Stimulated activated naive CD8-positive, alpha-beta T cell treated with anti-CD3 and anti-CD28 coated beads, Interleukin-15, amount 100 ng/mL, for 72 hours (primary cell): ENCODE measurements around the gene CALML3.
A peak's percentile ranks its signal among the peaks of the same experiment; 100 is the strongest.

Source experiments
- ATAC-seq: fragments of 150-1000 bp; cut with Tn5 transposase; 2 replicates; pipeline ENCODE4 v1.10.0; 2021; ENCODE audit warnings: mild to moderate bottlenecking, moderate library complexity
- DNase-seq, 2 donors: peaks; one replicate each; pipeline ENCODE4 v3.0.0; 2021 to 2022
- H3K27ac Mint-ChIP-seq, 2 donors: one replicate each; pipeline ENCODE4 v1.8.0; 2022; ENCODE audit warnings: mild to moderate bottlenecking in 2 of 2, mixed read lengths in 2 of 2, moderate library complexity in 2 of 2
- H3K27me3 Mint-ChIP-seq: one replicate; pipeline ENCODE4 v1.8.0; 2022; ENCODE audit warnings: mixed read lengths
- H3K4me1 Mint-ChIP-seq: one replicate; pipeline ENCODE4 v1.8.0; 2022; ENCODE audit warnings: mild to moderate bottlenecking, mixed read lengths
- H3K4me3 Mint-ChIP-seq, 2 donors: one replicate each; pipeline ENCODE4 v1.8.0; 2022; ENCODE audit warnings: mild to moderate bottlenecking in 2 of 2, mixed read lengths in 2 of 2, moderate library complexity in 1 of 2
- H3K9me3 Mint-ChIP-seq, 2 donors: one replicate each; pipeline ENCODE4 v1.8.0; 2022; ENCODE audit warnings: mixed read lengths in 2 of 2

Gene CALML3

GRCh38 chr10:5486853-5487235 is 37.9 kb upstream of the CALML3 start:
- Mint-ChIP-seq H3K27ac (peak overlapping the region in 1 of 2 donors; percentile 6), H3K9me3 (peaks cover under 1 to 12% of the 10 kb centered on the region in 2 donors), H3K4me3 (no peak overlapping the region), H3K27me3 (peaks cover 13% of the 10 kb centered on the region), H3K4me1 (peaks cover 6% of the 10 kb centered on the region)
- DNase-seq (no peak), ATAC-seq (peak; percentile 24)

DNA sequence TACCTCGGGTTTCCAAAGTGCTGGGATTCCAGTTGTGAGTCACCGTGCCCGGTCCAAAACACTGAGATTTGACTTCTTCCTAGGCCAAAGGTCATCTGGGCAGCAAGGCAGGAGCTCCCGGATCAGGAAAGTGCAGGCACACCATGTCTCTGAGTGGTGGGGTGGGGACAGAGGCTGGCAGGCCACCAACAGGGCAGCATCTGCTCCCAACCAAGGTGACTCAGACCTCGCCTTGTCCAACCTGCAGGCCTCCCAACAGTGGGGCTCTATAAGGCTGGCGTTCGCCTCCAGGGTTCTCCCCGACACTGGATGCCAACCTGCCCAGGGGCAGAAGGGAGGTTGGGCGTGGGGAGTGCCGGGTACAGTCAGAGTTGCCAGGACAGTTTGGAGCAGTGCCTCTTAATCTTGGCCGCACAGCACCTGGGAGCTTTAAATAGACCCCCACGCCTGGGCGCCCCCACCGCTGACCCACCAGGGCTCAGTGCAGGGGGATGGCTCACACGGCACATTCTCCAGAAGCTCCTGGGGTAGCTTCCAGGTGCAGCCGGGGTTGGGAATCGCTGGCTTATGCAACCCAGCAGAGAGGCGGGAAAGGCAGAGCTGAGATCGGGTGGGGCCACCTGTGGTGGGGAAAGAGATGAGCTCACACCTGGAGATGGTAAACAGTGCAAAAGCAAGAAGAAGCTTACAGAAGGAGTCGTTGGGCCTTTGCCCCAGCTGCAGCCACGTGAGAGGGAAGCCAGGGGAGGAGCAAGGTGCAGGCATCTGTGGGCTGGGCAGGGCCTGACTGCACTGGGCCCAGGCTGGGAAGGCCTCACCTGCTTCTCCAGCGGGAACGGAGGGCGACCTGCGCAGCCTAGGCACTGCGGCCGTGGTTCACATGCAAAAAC is 36.2 kb upstream of the CALML3 start:
- DNase-seq, result no peak
- peaks cover 6% of the 10 kb centered on the region for H3K4me1 Mint-ChIP-seq
- no peak overlapping the region for H3K4me3 Mint-ChIP-seq
- H3K9me3 Mint-ChIP-seq, result peaks cover 11 to 23% of the 10 kb centered on the region in 2 donors
- ATAC-seq, result no peak
- no peak overlapping the region for H3K27ac Mint-ChIP-seq
- peaks cover 13% of the 10 kb centered on the region for H3K27me3 Mint-ChIP-seq

DNA sequence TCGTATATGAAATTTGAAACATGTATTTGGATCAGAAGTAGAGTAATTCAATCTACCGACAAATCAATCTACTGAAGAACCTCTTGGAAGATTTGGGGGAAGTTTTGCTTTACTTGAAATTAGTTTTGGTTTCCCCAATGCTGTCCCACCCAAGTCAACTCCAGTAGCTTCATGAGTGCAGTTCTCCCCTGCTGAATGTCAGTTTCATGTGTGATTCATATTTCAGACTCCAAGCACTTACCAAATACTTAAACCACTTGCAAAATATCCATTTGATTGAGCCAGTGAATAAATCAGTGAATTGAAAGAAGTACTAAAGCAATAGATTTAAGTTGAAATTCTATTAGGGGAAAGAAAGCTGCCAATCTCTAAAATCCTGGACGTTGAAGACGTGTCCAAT is 34.7 kb upstream of the CALML3 start:
- H3K4me1 Mint-ChIP-seq, result peaks cover 6% of the 10 kb centered on the region
- no peak overlapping the region for H3K27ac Mint-ChIP-seq
- DNase-seq (no peak), ATAC-seq (peak; percentile 65)
- no peak overlapping the region for H3K4me3 Mint-ChIP-seq
- peaks cover 13% of the 10 kb centered on the region for H3K27me3 Mint-ChIP-seq
- peaks cover 11 to 23% of the 10 kb centered on the region in 2 donors for H3K9me3 Mint-ChIP-seq

- Mint-ChIP-seq H3K27me3 (peaks cover 13% of the 10 kb centered on the region), H3K27ac (peak overlapping the region in 1 of 2 donors; percentile 1), H3K9me3 (peaks cover 11 to 23% of the 10 kb centered on the region in 2 donors), H3K4me3 (no peak overlapping the region), H3K4me1 (peaks cover 6% of the 10 kb centered on the region)
- no peak for ATAC-seq
- no peak for DNase-seq
These were observed 33.9 kb upstream of the CALML3 start for GRCh38 chr10:5490698-5491464.

DNA sequence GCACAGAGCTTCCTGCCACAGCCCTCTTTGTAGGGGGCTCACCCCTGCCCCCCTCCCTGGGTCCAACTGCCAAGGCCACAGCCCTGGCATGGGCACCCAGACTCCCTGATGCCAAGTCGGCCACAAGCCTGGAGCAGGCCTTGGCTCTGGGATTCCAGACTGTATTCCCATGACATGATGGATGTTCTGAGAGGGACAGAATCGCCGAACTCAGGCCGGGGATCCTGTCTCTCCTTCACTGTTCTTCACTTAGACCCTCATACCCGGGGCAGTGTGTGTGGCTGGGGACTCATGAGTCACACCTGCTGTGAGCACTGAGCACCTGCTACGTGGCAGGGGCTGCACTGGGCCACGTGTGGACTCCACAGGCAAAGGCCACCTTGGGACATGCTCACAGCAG is 33.3 kb upstream of the CALML3 start:
- peak overlapping the region in 1 of 2 donors; percentile 1 for H3K27ac Mint-ChIP-seq
- peaks cover 13% of the 10 kb centered on the region for H3K27me3 Mint-ChIP-seq
- H3K4me1 Mint-ChIP-seq, result peaks cover 6% of the 10 kb centered on the region
- ATAC-seq (no peak), DNase-seq (no peak)
- H3K4me3 Mint-ChIP-seq, result no peak overlapping the region
- H3K9me3 Mint-ChIP-seq, result peaks cover 11 to 23% of the 10 kb centered on the region in 2 donors

DNA sequence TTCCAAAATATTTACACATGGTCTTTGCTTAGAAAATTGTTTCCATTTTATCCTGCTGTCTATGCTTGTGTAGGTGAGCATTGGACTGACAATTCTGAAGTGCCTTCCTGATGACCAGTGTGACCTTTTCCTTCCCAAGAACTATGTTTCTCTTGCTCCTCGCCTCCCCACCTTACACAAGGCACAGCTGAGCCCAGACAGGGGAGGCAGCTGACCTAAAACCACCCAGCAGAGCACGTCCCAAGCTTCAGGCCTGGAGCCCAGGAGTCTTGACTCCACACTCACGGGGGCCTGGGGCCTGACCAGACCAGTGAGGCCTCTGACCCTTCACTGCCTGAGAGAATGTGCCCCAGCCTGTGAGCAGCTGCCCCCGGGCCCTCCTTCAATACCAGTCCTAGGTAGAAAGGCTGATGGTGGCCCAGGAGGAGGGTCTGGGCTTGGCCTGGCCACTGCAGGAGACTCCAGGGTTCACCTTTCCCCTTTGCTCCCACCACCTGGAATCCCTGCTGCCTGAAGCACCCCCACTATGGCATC is 32.4 kb upstream of the CALML3 start:
- H3K4me1 Mint-ChIP-seq, result peaks cover 6% of the 10 kb centered on the region
- H3K9me3 Mint-ChIP-seq, result peaks cover 11 to 23% of the 10 kb centered on the region in 2 donors
- DNase-seq (no peak), ATAC-seq (no peak)
- H3K4me3 Mint-ChIP-seq, result no peak overlapping the region
- peaks cover 5% of the 10 kb centered on the region for H3K27me3 Mint-ChIP-seq
- H3K27ac Mint-ChIP-seq, result no peak overlapping the region

GRCh38 chr10:5492929-5493576 is 31.7 kb upstream of the CALML3 start:
- H3K27ac Mint-ChIP-seq, result no peak overlapping the region
- no peak overlapping the region for H3K4me3 Mint-ChIP-seq
- DNase-seq (no peak), ATAC-seq (no peak)
- H3K27me3 Mint-ChIP-seq, result no peaks in the 10 kb centered on the region
- peaks cover 6% of the 10 kb centered on the region for H3K4me1 Mint-ChIP-seq
- peaks cover 11 to 23% of the 10 kb centered on the region in 2 donors for H3K9me3 Mint-ChIP-seq

GRCh38 chr10:5493691-5494090 is 31.1 kb upstream of the CALML3 start:
- ATAC-seq (no peak), DNase-seq (no peak)
- Mint-ChIP-seq H3K4me3 (no peak overlapping the region), H3K4me1 (peaks cover 6% of the 10 kb centered on the region), H3K27ac (no peak overlapping the region), H3K27me3 (no peaks in the 10 kb centered on the region), H3K9me3 (peaks cover 11 to 23% of the 10 kb centered on the region in 2 donors)

DNA sequence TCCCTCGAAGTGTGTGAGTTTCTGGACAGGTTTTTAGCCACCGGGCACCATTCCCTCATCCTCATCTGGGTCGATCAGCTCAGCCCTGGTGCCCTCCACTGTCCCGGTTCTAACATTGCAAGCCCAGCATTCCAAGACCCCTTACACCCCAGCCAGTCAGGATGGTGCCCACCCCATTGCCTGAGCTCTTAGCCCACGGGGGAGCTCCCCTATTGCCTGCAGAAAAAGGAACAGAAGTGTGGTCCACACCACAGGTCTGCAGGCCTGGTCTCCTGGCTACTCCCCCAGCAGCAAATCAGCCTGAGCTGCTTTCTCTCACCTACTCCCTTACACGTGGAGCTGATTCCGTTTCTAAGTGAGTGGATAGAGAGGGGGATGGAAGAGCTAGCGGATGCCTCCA is 30.1 kb upstream of the CALML3 start:
- H3K4me3 Mint-ChIP-seq, result no peak overlapping the region

GRCh38 chr10:5496261-5497250 is 28.2 kb upstream of the CALML3 start:
- no peaks in the 10 kb centered on the region for H3K27me3 Mint-ChIP-seq
- no peak overlapping the region for H3K4me3 Mint-ChIP-seq
- H3K9me3 Mint-ChIP-seq, result peaks cover 11 to 15% of the 10 kb centered on the region in 2 donors
- no peak for DNase-seq
- no peak for ATAC-seq
- H3K27ac Mint-ChIP-seq, result no peak overlapping the region
- H3K4me1 Mint-ChIP-seq, result no peaks in the 10 kb centered on the region

More for the DNA sequence above, 30.1 kb upstream of the CALML3 start:
- no peak overlapping the region for H3K27ac Mint-ChIP-seq
- H3K27me3 Mint-ChIP-seq, result no peaks in the 10 kb centered on the region
- H3K4me1 Mint-ChIP-seq, result peaks cover 6% of the 10 kb centered on the region
- ATAC-seq (no peak), DNase-seq (no peak)
- peaks cover 11 to 23% of the 10 kb centered on the region in 2 donors for H3K9me3 Mint-ChIP-seq

GRCh38 chr10:5497289-5497688 is 27.5 kb upstream of the CALML3 start:
- DNase-seq (no peak), ATAC-seq (no peak)
- no peak overlapping the region for H3K27ac Mint-ChIP-seq
- H3K27me3 Mint-ChIP-seq, result no peaks in the 10 kb centered on the region
- H3K4me1 Mint-ChIP-seq, result no peaks in the 10 kb centered on the region
- H3K9me3 Mint-ChIP-seq, result peaks cover 6 to 7% of the 10 kb centered on the region in 2 donors
- no peak overlapping the region for H3K4me3 Mint-ChIP-seq

- H3K4me1 Mint-ChIP-seq, result no peaks in the 10 kb centered on the region
- H3K4me3 Mint-ChIP-seq, result no peak overlapping the region
- no peaks in the 10 kb centered on the region for H3K9me3 Mint-ChIP-seq
- ATAC-seq (peak; percentile 36), DNase-seq (no peak)
- H3K27ac Mint-ChIP-seq, result no peak overlapping the region
- H3K27me3 Mint-ChIP-seq, result peaks cover 8% of the 10 kb centered on the region
These were observed 26.6 kb upstream of the CALML3 start for GRCh38 chr10:5497948-5498730.

GRCh38 chr10:5498791-5499492 is 25.8 kb upstream of the CALML3 start:
- ATAC-seq (no peak), DNase-seq (no peak)
- Mint-ChIP-seq H3K4me3 (no peak overlapping the region), H3K4me1 (peaks cover 2% of the 10 kb centered on the region), H3K27me3 (peaks cover 16% of the 10 kb centered on the region), H3K9me3 (no peaks in the 10 kb centered on the region), H3K27ac (no peak overlapping the region)
